ENCODE measurements around the gene COL7A1.

DNA sequence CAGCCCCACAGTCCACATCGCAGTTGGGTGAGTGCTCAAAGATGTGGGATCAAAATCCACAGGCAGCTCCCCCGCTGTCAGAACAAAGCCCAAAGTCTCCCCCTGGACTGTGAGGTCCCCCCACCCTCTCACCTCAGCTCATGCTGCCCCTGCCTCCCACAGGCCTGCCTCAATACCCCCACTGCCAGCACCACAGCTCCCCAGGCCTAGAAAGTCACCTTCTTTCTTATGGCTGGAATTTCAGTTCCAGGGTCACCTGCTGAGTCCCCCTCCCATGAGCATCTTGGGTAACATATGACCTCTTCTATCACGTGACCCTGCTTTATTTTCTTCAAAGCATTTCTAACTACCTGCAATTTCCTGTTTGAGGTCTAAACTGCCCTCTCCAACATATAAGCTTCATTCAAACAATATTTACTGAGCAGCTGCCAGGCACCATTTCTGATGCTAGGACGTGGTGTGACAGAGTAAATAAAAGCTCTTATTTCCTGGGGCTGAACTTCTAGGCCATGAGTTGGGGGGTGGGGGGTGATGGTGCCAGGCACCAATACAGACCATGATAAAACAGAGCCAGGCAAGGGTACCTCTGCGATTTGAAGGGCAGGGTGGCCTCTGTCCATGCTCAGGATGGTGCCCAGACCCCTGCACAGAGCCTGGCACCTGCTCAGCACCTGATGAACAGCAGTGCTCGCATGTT lies 28.9 kb upstream of the COL7A1 start:
- TF ChIP-seq CTCF (conservative IDR thresholded peaks at IDR 0.05; ENCODE audit: low read length) (no peak), EZH2phosphoT487 (IDR thresholded peaks at IDR 0.05; ENCODE audit: borderline replicate concordance, low read depth, low read length) (no peak)
